NK-92 (cell line): Measurements from ENCODE around the gene TNIK.
"Not testable (repeated sequence)": the region's sequence is repeated elsewhere in the genome, so short reads cannot be mapped to it uniquely, and the experiment has no call there.

Source experiments
- DNase-seq: peaks from one replicate; lab custom pipeline; 2025; ENCODE audit not compliant: unreplicated experiment; lab: John Stamatoyannopoulos, UW

TNIK gene

DNA sequence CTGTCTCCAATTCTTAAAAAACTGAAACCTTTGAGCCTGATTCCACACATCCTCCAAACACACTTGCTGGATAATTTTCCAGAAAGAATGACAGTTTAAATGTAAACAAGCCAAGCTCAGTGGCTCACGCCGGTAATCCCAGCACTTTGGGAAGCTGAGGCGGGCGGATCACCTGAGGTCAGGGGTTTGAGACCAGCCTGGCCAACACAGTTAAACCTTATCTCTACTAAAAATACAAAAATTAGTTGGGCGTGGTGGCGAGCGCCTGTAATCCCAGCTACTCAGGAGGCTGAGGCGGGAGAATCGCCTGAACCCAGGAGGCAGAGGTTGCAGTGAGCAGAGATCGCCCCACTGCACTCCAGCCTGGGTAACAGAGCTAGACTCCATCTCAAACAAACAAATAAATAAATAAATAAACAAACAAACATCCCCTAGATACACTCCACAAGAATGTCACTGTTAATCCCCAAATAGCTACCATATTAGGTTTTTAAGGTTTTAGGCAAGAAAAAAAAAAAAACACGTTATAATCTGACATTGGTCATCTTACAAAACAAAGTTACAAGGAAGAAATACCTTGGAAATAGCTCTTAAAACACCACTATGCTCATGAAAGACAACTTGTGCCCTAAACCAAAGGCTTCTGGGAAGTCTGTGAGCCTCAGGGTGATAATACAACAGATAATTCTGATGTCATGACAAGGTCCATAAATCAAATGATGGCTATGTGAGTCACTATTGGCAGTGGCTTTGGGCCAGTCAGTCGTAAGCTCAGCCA lies 13.2 kb downstream of the TNIK start:
- DNase-seq, result no peak

DNA sequence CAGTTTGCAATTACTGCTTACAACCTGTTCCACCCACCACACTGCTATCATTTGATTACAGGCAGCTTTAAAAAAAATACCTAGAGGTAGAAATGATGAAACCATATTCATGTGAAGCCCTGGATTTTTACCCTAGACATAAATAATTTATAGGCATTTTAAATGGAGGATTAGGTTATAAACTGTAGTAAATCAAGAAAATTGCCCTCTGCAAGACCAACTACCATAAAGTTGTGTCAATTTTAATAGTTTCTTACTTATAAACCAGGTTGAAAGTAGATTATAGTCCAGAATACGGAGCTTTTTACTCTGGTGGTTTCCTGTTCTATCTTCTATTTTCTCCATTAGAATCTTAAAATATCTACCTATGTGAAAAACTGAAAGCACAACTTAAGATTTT lies 13.9 kb downstream of the TNIK start:
- no peak for DNase-seq

DNA sequence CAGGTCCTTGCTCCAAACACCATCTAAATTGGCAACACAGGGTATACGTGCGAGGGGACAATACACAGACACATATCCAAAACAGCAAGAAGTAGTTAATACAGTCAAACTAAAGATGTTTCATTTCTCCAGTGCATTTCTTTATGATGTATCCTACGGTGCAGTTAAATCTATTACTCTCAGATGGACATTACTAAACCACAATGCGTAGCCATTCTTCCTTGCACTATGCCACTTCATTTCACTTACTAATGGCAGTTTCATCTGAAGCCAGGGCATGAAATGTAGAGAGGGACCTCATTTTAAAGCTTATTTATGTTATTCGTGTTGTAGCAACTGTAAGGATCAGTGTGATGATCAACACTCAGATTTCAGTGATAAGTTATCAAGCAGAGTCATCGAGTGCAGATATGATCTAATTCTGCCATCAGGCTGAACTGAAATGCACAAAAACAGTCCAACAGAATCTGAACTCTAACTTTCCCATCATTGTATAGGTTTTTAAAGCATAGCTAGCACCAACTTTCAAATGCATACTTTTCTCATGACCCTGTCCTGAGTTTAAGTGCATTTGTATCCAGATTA lies 14.5 kb downstream of the TNIK start:
- DNase-seq, result no peak

GRCh38 chr3:171444001-171444690 lies 16.1 kb downstream of the TNIK start:
- no peak for DNase-seq

DNA sequence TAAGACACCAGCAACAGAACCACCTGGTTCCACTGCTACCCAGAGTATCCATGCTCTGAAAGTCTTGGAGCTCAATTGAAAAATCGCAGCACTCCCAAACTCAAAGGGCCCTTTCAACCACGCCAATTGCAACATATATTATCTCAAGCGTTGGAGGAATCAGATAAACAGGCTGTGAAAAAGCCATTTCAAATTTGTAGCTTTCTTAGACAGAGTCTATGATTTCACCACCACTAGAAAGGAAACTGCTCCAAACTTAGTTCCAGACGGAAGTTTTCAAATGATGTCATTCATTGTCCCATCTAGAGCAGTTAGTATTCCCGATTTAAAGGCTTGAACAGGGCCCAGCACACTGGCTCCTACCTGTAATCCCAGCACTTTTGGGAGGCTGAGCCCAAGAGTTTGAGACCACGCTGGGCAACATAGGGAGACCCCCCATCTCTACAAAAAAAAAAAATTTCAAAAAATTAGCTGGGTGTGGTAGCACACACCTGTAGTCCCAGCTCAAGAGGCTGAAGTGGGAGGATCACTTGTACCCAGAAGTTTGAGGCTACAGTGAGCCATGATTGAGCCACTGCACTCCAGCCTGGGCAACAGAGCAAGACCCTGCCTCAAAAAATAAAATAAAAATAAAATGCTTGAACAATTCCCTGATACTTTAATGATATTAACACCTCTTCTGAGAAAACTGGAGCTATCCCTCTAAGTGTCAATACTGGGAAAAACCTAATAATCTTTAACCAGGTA lies 16.8 kb downstream of the TNIK start:
- no peak for DNase-seq

DNA sequence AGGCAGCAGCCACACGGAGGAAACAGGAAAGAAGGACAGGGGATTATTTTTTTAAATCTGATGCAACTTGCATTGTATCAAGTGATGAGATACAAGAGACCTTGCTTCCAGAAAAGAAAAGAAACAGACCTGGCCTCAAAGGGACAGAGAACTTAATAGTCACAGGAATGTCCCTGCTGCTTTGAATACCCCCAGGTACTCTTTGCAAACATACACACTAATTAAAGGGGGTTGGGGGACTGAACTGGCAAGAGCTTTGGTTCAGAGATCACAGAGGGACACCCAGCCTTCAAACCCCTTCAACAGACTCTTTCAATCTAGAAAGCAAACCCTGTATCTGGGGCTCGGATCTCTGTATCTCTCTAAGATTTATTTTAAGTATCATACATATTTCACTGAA lies 18.0 kb downstream of the TNIK start:
- DNase-seq, result no peak

GRCh38 chr3:171441381-171441780 lies 18.8 kb downstream of the TNIK start:
- DNase-seq, result no peak

GRCh38 chr3:171439996-171440395 lies 20.2 kb downstream of the TNIK start:
- no peak for DNase-seq

- DNase-seq, result no peak
Observed at GRCh38 chr3:171437115-171437756, 23.0 kb downstream of the TNIK start.

DNA sequence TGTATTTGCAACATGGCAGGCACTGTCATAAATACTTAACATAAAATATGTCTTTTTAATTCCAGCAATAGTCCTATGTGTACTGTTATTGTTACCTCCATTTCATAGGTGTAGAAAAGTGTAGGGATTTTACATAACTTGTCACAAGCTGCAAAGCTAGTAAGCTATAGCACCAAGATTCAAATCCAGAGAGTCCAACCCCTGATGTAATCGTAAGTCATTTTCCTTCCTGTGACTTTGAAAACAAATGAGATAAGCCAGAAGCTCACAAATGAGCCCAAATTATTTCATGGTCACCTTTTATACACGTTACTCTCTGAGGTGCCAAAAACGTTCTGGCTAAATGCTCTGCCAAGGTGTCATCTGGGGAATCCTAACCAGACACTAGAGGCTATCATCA lies 23.8 kb downstream of the TNIK start:
- DNase-seq, result no peak

DNA sequence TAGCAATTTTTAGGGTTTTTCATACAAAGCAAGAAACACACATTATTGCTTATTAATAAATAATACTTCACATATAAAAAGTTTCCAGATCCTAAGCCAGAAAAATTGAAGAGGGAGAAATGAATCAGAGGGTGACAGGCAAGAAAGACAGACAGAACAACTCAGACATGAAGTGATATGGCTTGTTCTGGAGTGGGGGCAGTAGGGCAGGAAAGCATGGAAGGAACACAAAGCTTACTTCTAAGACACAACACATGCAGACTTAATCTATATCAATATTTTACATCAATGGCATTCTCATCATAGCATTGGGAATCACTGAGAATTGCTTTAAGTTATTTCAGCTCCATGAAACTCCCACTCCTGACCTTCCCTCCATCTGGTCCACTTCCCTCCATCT lies 24.4 kb downstream of the TNIK start:
- DNase-seq, result no peak

DNA sequence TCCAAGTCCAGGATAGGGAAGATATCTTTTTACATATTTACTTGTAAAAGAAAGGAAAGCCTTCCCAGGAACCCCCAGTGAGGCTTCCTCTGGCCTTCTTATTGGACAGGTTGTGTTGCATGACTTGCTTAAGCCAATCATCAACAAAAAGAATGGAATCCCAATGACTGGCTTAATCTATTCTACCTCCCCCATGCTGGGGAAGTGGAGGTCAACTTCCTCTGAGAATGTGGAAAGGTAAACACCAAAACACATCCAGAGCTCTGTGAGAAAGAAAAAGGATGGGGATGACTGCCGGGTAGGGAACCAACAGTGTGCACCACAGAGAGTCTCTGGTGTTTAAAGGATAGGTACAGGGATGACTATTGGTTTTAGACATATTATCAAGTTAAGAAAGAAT lies 25.1 kb downstream of the TNIK start:
- DNase-seq, result no peak

GRCh38 chr3:171432548-171432947 lies 27.7 kb downstream of the TNIK start:
- no peak for DNase-seq

GRCh38 chr3:171431550-171431949 lies 28.7 kb downstream of the TNIK start:
- DNase-seq, result no peak

- no peak for DNase-seq
Observed at GRCh38 chr3:171430530-171430929, 29.7 kb downstream of the TNIK start.

- no peak for DNase-seq
Observed at GRCh38 chr3:171429635-171430034, 30.6 kb downstream of the TNIK start.

DNA sequence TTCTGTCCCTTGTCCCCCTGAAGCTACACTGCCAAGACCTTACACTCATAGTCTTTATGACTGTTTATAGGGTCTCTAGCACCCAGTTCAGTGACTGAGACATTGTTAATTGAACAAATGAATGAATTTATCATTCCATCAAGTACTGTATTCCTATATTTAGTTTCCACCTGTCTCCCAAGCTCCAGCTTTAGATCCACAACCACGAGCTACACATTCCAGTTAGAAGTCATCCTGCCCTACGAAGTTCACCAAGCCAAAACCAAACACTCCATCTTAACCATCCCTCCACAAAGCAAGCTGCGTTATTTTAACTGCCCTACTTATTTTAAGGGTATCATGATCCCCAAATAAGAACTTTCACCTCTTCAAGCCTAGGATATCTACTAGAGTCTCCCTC lies 31.3 kb downstream of the TNIK start:
- DNase-seq, result no peak

- no peak for DNase-seq
Observed at GRCh38 chr3:171428321-171428787, 31.9 kb downstream of the TNIK start.

- no peak for DNase-seq
Observed at GRCh38 chr3:171427771-171428320, 32.4 kb downstream of the TNIK start.

- not testable (repeated sequence) for DNase-seq
Observed at GRCh38 chr3:171424063-171424462, 36.1 kb downstream of the TNIK start.

DNA sequence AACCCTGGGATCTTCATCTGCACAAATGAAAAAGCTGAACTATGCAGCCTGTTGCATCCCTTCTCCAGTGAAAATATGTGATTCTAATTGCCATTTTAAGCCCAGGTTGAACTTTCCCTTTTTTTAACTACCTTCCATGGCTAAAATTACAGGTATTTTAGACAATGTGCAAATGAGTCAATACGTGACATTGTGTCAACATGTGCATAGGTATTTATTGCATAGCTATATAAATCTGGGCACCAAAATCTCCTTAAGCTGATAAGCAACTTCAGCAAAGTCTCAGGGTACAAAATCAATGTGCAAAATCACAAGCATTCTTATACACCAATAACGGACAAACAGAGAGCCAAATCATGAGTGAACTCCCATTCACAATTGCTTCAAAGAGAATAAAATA lies 37.4 kb downstream of the TNIK start:
- not testable (repeated sequence) for DNase-seq
